Cortex of kidney (tissue), 1 donor: ENCODE results near the gene CCDC192.

Experiments used
- DNase-seq: peaks from one replicate; lab custom pipeline; 2025; lab: John Stamatoyannopoulos, UW

CCDC192 gene

GRCh38 chr5:127958421-127959011, 255.3 kb downstream of the CCDC192 start:
- DNase-seq = no peak

GRCh38 chr5:127959152-127959764, 256.1 kb downstream of the CCDC192 start:
- DNase-seq = no peak

GRCh38 chr5:127960270-127960691, 257.1 kb downstream of the CCDC192 start:
- DNase-seq = no peak

GRCh38 chr5:127961006-127961762, 258.0 kb downstream of the CCDC192 start:
- DNase-seq = no peak

- no peak for DNase-seq
Measured at GRCh38 chr5:127961763-127962145, 258.6 kb downstream of the CCDC192 start.

GRCh38 chr5:127962491-127962890, 259.3 kb downstream of the CCDC192 start:
- DNase-seq = no peak

- no peak for DNase-seq
Measured at GRCh38 chr5:127963233-127963632, 260.0 kb downstream of the CCDC192 start.

GRCh38 chr5:127963931-127964330, 260.7 kb downstream of the CCDC192 start:
- no peak for DNase-seq

- DNase-seq = no peak
Measured at GRCh38 chr5:127967323-127967982, 264.3 kb downstream of the CCDC192 start.

GRCh38 chr5:127967983-127968592, 264.9 kb downstream of the CCDC192 start:
- DNase-seq = no peak

- no peak for DNase-seq
Measured at GRCh38 chr5:127969002-127969401, 265.8 kb downstream of the CCDC192 start.

- DNase-seq = no peak
Measured at GRCh38 chr5:127969651-127970050, 266.5 kb downstream of the CCDC192 start.

GRCh38 chr5:127970081-127970480, 266.9 kb downstream of the CCDC192 start:
- DNase-seq = no peak

GRCh38 chr5:127970854-127971425, 267.7 kb downstream of the CCDC192 start:
- DNase-seq = no peak

GRCh38 chr5:127975961-127976360, 272.8 kb downstream of the CCDC192 start:
- DNase-seq = no peak

GRCh38 chr5:127976525-127976924, 273.3 kb downstream of the CCDC192 start:
- no peak for DNase-seq

- DNase-seq = no peak
Measured at GRCh38 chr5:127976991-127977717, 274.0 kb downstream of the CCDC192 start.

GRCh38 chr5:127978738-127979300, 275.6 kb downstream of the CCDC192 start:
- DNase-seq = no peak

GRCh38 chr5:127979475-127979874, 276.3 kb downstream of the CCDC192 start:
- no peak for DNase-seq

GRCh38 chr5:127980843-127981242, 277.7 kb downstream of the CCDC192 start:
- no peak for DNase-seq

GRCh38 chr5:127981498-127981897, 278.3 kb downstream of the CCDC192 start:
- no peak for DNase-seq
